Breast epithelium (tissue), 4 donors: Measurements from ENCODE around the gene CLIP4. TPM values are rescaled to one million over a fixed set of nuclear protein-coding genes. Genes with fewer than 3 reads are reported as not detected.

Source experiments
- DNase-seq, 2 donors: peaks; one replicate each; pipeline ENCODE4 v3.0.0-alpha.2; 2019; ENCODE audit warnings: low spot score in 2 of 2
- H3K27ac ChIP-seq, 2 donors: fragments of 200-600 bp; sonication (generic) in 1 of 2; one replicate each; pipeline ENCODE4 v1.5.1; 2016 to 2019; ENCODE audit warnings: mild to moderate bottlenecking in 1 of 2
- H3K27me3 ChIP-seq, 2 donors: fragments of 200-600 bp; sonication (generic) in 1 of 2; one replicate each; pipeline versions ENCODE4 v1.5.1 to v1.6.0; 2017 to 2019; ENCODE audit warnings: control low read depth in 1 of 2, mild to moderate bottlenecking in 1 of 2
- H3K36me3 ChIP-seq: fragments of 200-600 bp; one replicate; pipeline ENCODE4 v1.5.1; 2019
- H3K4me1 ChIP-seq, 2 donors: fragments of 200-600 bp; sonication (generic); one replicate each; pipeline ENCODE4 v1.5.1; 2016 to 2019; ENCODE audit warnings: control low read depth in 1 of 2
- H3K4me3 ChIP-seq, 3 donors: fragments of 200-600 bp; sonication (generic); 1 replicate in 2 of 3; 2 replicates in 1 of 3; pipeline ENCODE4 v1.5.1; 2016 to 2019; ENCODE audit warnings: mild to moderate bottlenecking in 3 of 3, moderate library complexity in 2 of 3
- H3K9me3 ChIP-seq, 2 donors: fragments of 200-600 bp; sonication (generic) in 1 of 2; one replicate each; pipeline ENCODE4 v1.5.1; 2016 to 2019; ENCODE audit warnings: control low read depth in 1 of 2
- CTCF ChIP-seq, 3 donors: fragments of 450-650 bp; IDR thresholded peaks; one replicate each; pipeline ENCODE4 v1.5.1; 2016 to 2017; ENCODE audit warnings: antibody characterized with exemption in 3 of 3, mild to moderate bottlenecking in 3 of 3, moderate library complexity in 3 of 3
- POLR2A ChIP-seq: fragments of 450-650 bp; IDR thresholded peaks from one replicate; pipeline ENCODE4 v1.6.1; 2016; ENCODE audit warnings: antibody characterized with exemption, mild to moderate bottlenecking, moderate library complexity
- POLR2AphosphoS5 ChIP-seq, 3 donors: sonication (generic); formaldehyde crosslinking; IDR thresholded peaks; one replicate each; pipeline ENCODE4 v1.6.1; 2017; ENCODE audit warnings: antibody characterized with exemption in 3 of 3
- intact Hi-C: fragments of 100-400 bp; cut with DNase I; formaldehyde crosslinking; loops from one replicate; pipeline ENCODE4 v1.15.1; 2023; ENCODE audit warnings: low total_unique reads
- total RNA-seq, 3 donors: library from RNA; depleted of rRNA; stranded (reverse); fragments of >200 nt; gene quantifications; one replicate each; pipeline ENCODE4 v1.1.0, GENCODE V29; 2016

CLIP4 gene
- total RNA-seq, 3 donors from 2014 or later: 67.2 to 146 (median 76.8) TPM

GRCh38 chr2:29113891-29114321 is 1.3 kb upstream of the CLIP4 start:
- H3K36me3 ChIP-seq: no peaks in the 10 kb centered on the region
- peak overlapping the region in 1 of 3 donors; percentile 82 for H3K4me3 ChIP-seq
- H3K27me3 ChIP-seq: no peaks in the 10 kb centered on the region
- DNase-seq: peak in 1 of 2 donors; percentile 55
- H3K27ac ChIP-seq: peak overlapping the region; percentile 98 to 100
- intact Hi-C loops: no loop called here
- H3K4me1 ChIP-seq: peaks cover 0 to 5% of the 10 kb centered on the region in 2 donors
- TF ChIP-seq POLR2A (no peak), CTCF (IDR thresholded peaks at IDR 0.05) (no peak), POLR2AphosphoS5 (IDR thresholded peaks at IDR 0.05) (no peak)
- H3K9me3 ChIP-seq: no peaks in the 10 kb centered on the region

- no peak for TF ChIP-seq POLR2A
- TF ChIP-seq CTCF (IDR thresholded peaks at IDR 0.05): no peak
- TF ChIP-seq POLR2AphosphoS5 (IDR thresholded peaks at IDR 0.05): no peak
- Histone ChIP-seq H3K9me3 (no peaks in the 10 kb centered on the region), H3K27ac (peak overlapping the region; percentile 98 to 100), H3K27me3 (no peaks in the 10 kb centered on the region), H3K4me3 (peak overlapping the region; percentile 79 to 94 (median 82)), H3K4me1 (peaks cover 0 to 5% of the 10 kb centered on the region in 2 donors), H3K36me3 (no peaks in the 10 kb centered on the region)
- intact Hi-C loops: no loop called here
- peak in 1 of 2 donors; percentile 44 for DNase-seq
Observed at GRCh38 chr2:29114586-29114945, 649 bp upstream of the CLIP4 start.

GRCh38 chr2:29115797-29116781 is 874 bp downstream of the CLIP4 start:
- no peak for TF ChIP-seq CTCF (IDR thresholded peaks at IDR 0.05)
- peak in 2 of 3 donors; percentile 2 to 48 for TF ChIP-seq POLR2AphosphoS5 (IDR thresholded peaks at IDR 0.05)
- TF ChIP-seq POLR2A: peak; percentile 12
- peak overlapping the region; percentile 98 to 100 for H3K27ac ChIP-seq
- intact Hi-C loops: no loop called here

GRCh38 chr2:29117636-29118303 is 2.6 kb downstream of the CLIP4 start:
- intact Hi-C loops: no loop called here
- Histone ChIP-seq H3K4me3 (peak overlapping the region in 1 of 3 donors; percentile 32), H3K27ac (peak overlapping the region; percentile 80 to 98), H3K36me3 (no peaks in the 10 kb centered on the region), H3K4me1 (peaks cover 0 to 5% of the 10 kb centered on the region in 2 donors), H3K27me3 (no peaks in the 10 kb centered on the region), H3K9me3 (no peaks in the 10 kb centered on the region)
- TF ChIP-seq POLR2A (no peak), CTCF (IDR thresholded peaks at IDR 0.05) (no peak), POLR2AphosphoS5 (IDR thresholded peaks at IDR 0.05) (no peak)
- DNase-seq: no peak

More at GRCh38 chr2:29115797-29116781, 874 bp downstream of the CLIP4 start:
- Histone ChIP-seq H3K4me3 (peak overlapping the region; percentile 79 to 94 (median 82)), H3K27me3 (no peaks in the 10 kb centered on the region), H3K9me3 (no peaks in the 10 kb centered on the region), H3K4me1 (peaks cover 0 to 5% of the 10 kb centered on the region in 2 donors), H3K36me3 (no peaks in the 10 kb centered on the region)
- DNase-seq: peak in 1 of 2 donors; percentile 68
